HCT116 (cell line): ENCODE results near the gene ZNF524. TPM values are rescaled to one million over a fixed set of nuclear protein-coding genes. Genes with fewer than 3 reads are reported as not detected.

Experiments
- ATAC-seq: fragments of 200-7000 bp; cut with Tn5 transposase; 2 replicates; pipeline ENCODE4 v1.9.1; 2020; ENCODE audit warnings: mild to moderate bottlenecking, moderate library complexity
- BruUV-seq: library from RNA; stranded (reverse); fragments of 400-500 nt; replicated peaks from 2 replicates; lab custom pipeline; 2021; lab: Mats Ljungman, UMichigan
- CTCF ChIA-PET: fragments of 300-600 bp; sonication (Branson Sonifier 250); formaldehyde crosslinking; loops from one replicate; lab custom pipeline; 2021; ENCODE audit warnings: antibody characterized with exemption; lab: Charles Lee
- POLR2A ChIA-PET: fragments of 300-600, 350-600 bp; sonication (Branson Sonifier 250); formaldehyde crosslinking; loops from one replicate; lab custom pipeline; 2021; ENCODE audit warnings: antibody characterized with exemption; lab: Charles Lee
- RAD21 ChIA-PET, 2 experiments: fragments of 300-600 bp; sonication (Branson Sonifier 250); formaldehyde crosslinking; loops; one replicate each; lab custom pipeline; 2023; ENCODE audit warnings: low total read pairs in 2 of 2; ENCODE audit not compliant: uncharacterized antibody in 2 of 2, unreplicated experiment in 2 of 2, low non-redundant PET in 1 of 2; lab: Charles Lee
- DNase-seq: peaks from one replicate; pipeline ENCODE4 v3.0.0-alpha.2; 2010; ENCODE audit warnings: low read depth, low spot score
- H2AFZ ChIP-seq: fragments of 200-600 bp; shearing (Covaris generic), sonication (generic); 2 replicates; pipeline ENCODE4 v1.6.1; 2017; ENCODE audit warnings: low read depth, mixed run types, mixed read lengths, antibody characterized with exemption, low read length; ENCODE audit not compliant: poor library complexity, severe bottlenecking
- H3K27ac ChIP-seq: 2 replicates; pipeline ENCODE4 v1.5.1; 2012; ENCODE audit warnings: low read depth, low read length
- H3K27me3 ChIP-seq: fragments of 200-600 bp; sonication (generic); 2 replicates; pipeline ENCODE4 v1.6.1; 2016; ENCODE audit warnings: mixed run types, low read length, mixed read lengths; ENCODE audit not compliant: insufficient read depth
- H3K36me3 ChIP-seq, 2 experiments: fragments of 200-500 bp in 1 of 2; fragments of 200-600 bp in 1 of 2; sonication (Bioruptor generic) in 1 of 2; sonication (generic) in 1 of 2; 2 replicates each; pipeline versions ENCODE4 v1.5.1 to v1.6.1; 2014 to 2016; ENCODE audit warnings: low read length in 2 of 2, inconsistent platforms in 1 of 2, mixed read lengths in 1 of 2, mixed run types in 1 of 2; ENCODE audit not compliant: insufficient read depth in 2 of 2, control insufficient read depth in 1 of 2
- H3K4me1 ChIP-seq, 2 experiments: fragments of 200-600 bp in 1 of 2; sonication (generic) in 1 of 2; 2 replicates each; pipeline versions ENCODE4 v1.5.1 to v1.6.1; 2012 to 2017; ENCODE audit warnings: low read length in 2 of 2, inconsistent platforms in 1 of 2, mild to moderate bottlenecking in 1 of 2, mixed read lengths in 1 of 2, mixed run types in 1 of 2, moderate library complexity in 1 of 2; ENCODE audit not compliant: insufficient read depth in 2 of 2, control insufficient read depth in 1 of 2
- H3K4me2 ChIP-seq: fragments of 200-600 bp; sonication (generic); 2 replicates; pipeline ENCODE4 v1.6.1; 2017; ENCODE audit warnings: mixed run types, low read length, mixed read lengths
- H3K4me3 ChIP-seq, 2 experiments: fragments of 200-600 bp in 1 of 2; sonication (generic) in 1 of 2; replicated peaks in 1 of 2; 2 replicates each; pipeline ENCODE4 v1.5.1; 2011 to 2016; ENCODE audit warnings: low read length in 2 of 2, control low read depth in 1 of 2, low read depth in 1 of 2, mild to moderate bottlenecking in 1 of 2, mixed read lengths in 1 of 2, mixed run types in 1 of 2
- H3K79me2 ChIP-seq: fragments of 200-600 bp; sonication (generic); 2 replicates; pipeline ENCODE4 v1.6.1; 2017; ENCODE audit warnings: mild to moderate bottlenecking, mixed run types, low read length, moderate library complexity, mixed read lengths; ENCODE audit not compliant: insufficient read depth
- H3K9ac ChIP-seq: fragments of 200-600 bp; sonication (generic); 2 replicates; pipeline ENCODE4 v1.6.1; 2016; ENCODE audit warnings: low read length, mixed read lengths
- H3K9me2 ChIP-seq: fragments of 200-600 bp; sonication (generic), shearing (Covaris generic); 2 replicates; pipeline ENCODE4 v1.6.1; 2017; ENCODE audit warnings: mixed run types, mild to moderate bottlenecking, moderate library complexity; ENCODE audit not compliant: insufficient read depth
- H3K9me3 ChIP-seq, 2 experiments: fragments of 200-500 bp in 1 of 2; fragments of 200-600 bp in 1 of 2; sonication (Bioruptor generic) in 1 of 2; sonication (generic) in 1 of 2; 2 replicates each; pipeline ENCODE4 v1.6.1; 2014 to 2017; ENCODE audit warnings: low read length in 2 of 2, mixed read lengths in 2 of 2, inconsistent platforms in 1 of 2, low read depth in 1 of 2, mild to moderate bottlenecking in 1 of 2, mixed run types in 1 of 2, moderate library complexity in 1 of 2; ENCODE audit not compliant: control insufficient read depth in 1 of 2, insufficient read depth in 1 of 2
- H4K20me1 ChIP-seq: fragments of 200-600 bp; sonication (generic), shearing (Covaris generic); 2 replicates; pipeline ENCODE4 v1.6.1; 2017; ENCODE audit warnings: mixed run types, mild to moderate bottlenecking, moderate library complexity; ENCODE audit not compliant: insufficient read depth
- CBX3 ChIP-seq: IDR thresholded peaks from 2 replicates; pipeline ENCODE4 v1.6.1; 2012; ENCODE audit warnings: low read depth
- CEBPB ChIP-seq: IDR thresholded peaks from 2 replicates; pipeline ENCODE4 v1.6.1; 2012; ENCODE audit warnings: low read depth
- CTCF ChIP-seq, 3 experiments: fragments of 200-600 bp in 1 of 3; sonication (generic) in 1 of 3; IDR thresholded peaks in 2 of 3; conservative IDR thresholded peaks in 1 of 3; 2 replicates each; pipeline ENCODE4 v1.5.1; 2012 to 2017; ENCODE audit warnings: low read depth in 2 of 3, low read length in 2 of 3, antibody characterized with exemption in 1 of 3, borderline replicate concordance in 1 of 3, control low read depth in 1 of 3, mild to moderate bottlenecking in 1 of 3, mixed read lengths in 1 of 3, mixed run types in 1 of 3, moderate library complexity in 1 of 3; ENCODE audit not compliant: insufficient read depth in 1 of 3
- EGR1 ChIP-seq: IDR thresholded peaks from 2 replicates; pipeline ENCODE4 v1.6.1; 2012; ENCODE audit warnings: low read depth
- JUND ChIP-seq: IDR thresholded peaks from 2 replicates; pipeline ENCODE4 v1.6.1; 2012
- REST ChIP-seq: IDR thresholded peaks from 2 replicates; pipeline ENCODE4 v1.6.1; 2012; ENCODE audit warnings: low read depth
- SIN3A ChIP-seq: IDR thresholded peaks from 2 replicates; pipeline ENCODE4 v1.6.1; 2012; ENCODE audit warnings: low read depth
- intact Hi-C: fragments of 100-400 bp; cut with micrococcal nuclease; formaldehyde crosslinking; loops from 2 replicates; pipeline ENCODE4 v1.10.0; 2022
- total RNA-seq: library from RNA; stranded (reverse); gene quantifications from one replicate; pipeline ENCODE4 v1.2.1, GENCODE V29; 2021; ENCODE audit not compliant: unreplicated experiment

The ZNF524 gene
- total RNA-seq, 1 experiment from 2014 or later = 17.2 TPM

- TF ChIP-seq SIN3A = peak; percentile 51; the same call in 1 of the 2 replicates
- no peak for TF ChIP-seq CEBPB
- no peak for TF ChIP-seq JUND
- TF ChIP-seq CTCF (IDR thresholded peaks at IDR 0.05 in 2 of 3, conservative IDR thresholded peaks at IDR 0.05 in 1 of 3; ENCODE audit: borderline replicate concordance in 1 of 3, insufficient read depth in 1 of 3, low read depth in 2 of 3, low read length in 2 of 3) = no peak
- TF ChIP-seq REST = no peak
- no peak; the same call in 1 of the 2 replicates for TF ChIP-seq EGR1
Measured at GRCh38 chr19:55580628-55581144, 19.4 kb upstream of the ZNF524 start, which contains the start of gene ZNF579 (continued).

GRCh38 chr19:55581145-55581822 is 18.8 kb upstream of the ZNF524 start:
- TF ChIP-seq CBX3 = no peak
- TF ChIP-seq REST = peak; percentile 99
- TF ChIP-seq, all 23 proteins: peak for 1
- POLR2A ChIA-PET = interaction anchor here (1.1 to 1.2 kb wide), 2 partner anchors 23 to 73 kb away, joined by 4 read pairs; partner anchors contain the start of gene U2AF2
- H3K27ac ChIP-seq = peak overlapping the region; percentile 40

More at GRCh38 chr19:55581145-55581822, 18.8 kb upstream of the ZNF524 start:
- Histone ChIP-seq H3K9me2 (no peaks in the 10 kb centered on the region), H3K27me3 (no peaks in the 10 kb centered on the region), H3K36me3 (no peaks in the 10 kb centered on the region; a peak in 2 of 4 replicates), H2AFZ (no peak overlapping the region), H3K4me1 (peaks cover 7 to 14% of the 10 kb centered on the region in 2 experiments; a peak in 3 of 4 replicates), H3K79me2 (peaks cover 16% of the 10 kb centered on the region), H3K9ac (peak overlapping the region; percentile 86), H3K9me3 (no peaks in the 10 kb centered on the region), H3K4me3 (peak overlapping the region; percentile 92 to 94), H4K20me1 (no peaks in the 10 kb centered on the region), H3K4me2 (peak overlapping the region; percentile 84)
- ATAC-seq (peak; percentile 58), DNase-seq (no peak)
- intact Hi-C loops = no loop called here
- BruUV-seq = no TSS peak
- RAD21 ChIA-PET = no interaction called here
- CTCF ChIA-PET = no interaction called here
